ENCODE measurements around the gene ITGA11. TPM values are rescaled to one million over a fixed set of nuclear protein-coding genes. Genes with fewer than 3 reads are reported as not detected.

ITGA11 gene
- total and polyA plus RNA-seq, 2 experiments from 2014 or later: 0.03 to 0.40 TPM

DNA sequence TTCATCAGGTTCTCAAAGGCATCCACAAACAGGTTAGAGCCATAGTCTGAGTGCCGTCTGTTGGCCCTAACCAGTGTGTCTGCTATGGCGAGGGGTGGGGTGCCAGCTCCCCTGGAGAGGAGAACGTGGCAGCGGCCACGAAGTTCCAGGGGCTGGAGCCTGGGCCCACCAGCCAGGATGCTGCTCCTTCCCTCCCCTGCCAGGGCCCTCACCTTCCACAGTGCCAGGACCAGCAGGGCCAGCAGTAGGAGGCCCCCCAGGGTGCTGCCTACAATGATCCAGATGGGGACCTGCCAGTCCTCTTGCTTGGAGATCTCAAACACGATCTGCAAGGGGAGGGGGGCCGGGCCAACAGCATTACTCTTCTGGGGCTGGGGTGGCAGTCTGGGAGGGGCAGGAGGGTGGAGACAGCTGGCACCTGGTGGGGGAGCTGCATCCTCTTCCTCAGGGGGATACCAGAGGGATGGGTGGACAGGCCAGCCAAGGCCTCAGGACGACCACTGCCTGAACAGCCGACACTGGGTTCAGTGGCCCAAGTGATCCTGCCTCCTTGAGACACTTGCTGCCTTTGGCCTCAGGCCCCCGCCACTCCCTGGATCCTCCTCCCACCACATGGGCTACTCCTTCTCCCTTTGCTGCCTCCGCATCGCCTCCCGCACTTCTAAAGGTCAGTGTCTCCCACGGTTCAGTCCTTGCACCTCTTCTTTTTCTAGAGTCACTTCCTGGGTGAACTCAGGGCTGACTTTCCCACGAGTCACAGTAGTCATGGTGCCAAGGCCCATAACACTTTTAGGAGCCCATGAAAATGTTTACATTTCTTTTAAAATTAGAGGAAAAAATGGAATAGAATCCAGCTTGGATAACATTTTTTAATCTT is 128.2 kb downstream of the ITGA11 start:
- H2AFZ ChIP-seq: no peak overlapping the region

More for the DNA sequence above, 128.2 kb downstream of the ITGA11 start:
- Histone ChIP-seq H3K27ac (ENCODE audit: low read depth) (no peak overlapping the region), H3K36me3 (ENCODE audit: insufficient read depth) (no peaks in the 10 kb centered on the region), H4K20me1 (replicated peaks; ENCODE audit: insufficient read depth) (no peaks in the 10 kb centered on the region), H3F3A (replicated peaks; ENCODE audit: low read depth) (peaks cover 18% of the 10 kb centered on the region), H3K79me2 (replicated peaks; ENCODE audit: insufficient read depth) (no peaks in the 10 kb centered on the region), H3K4me2 (0 out of 2 replicates have a peak overlapping the region, but pooled peaks have one; percentile 48), H3K27me3 (ENCODE audit: insufficient read depth) (no peaks in the 10 kb centered on the region), H3K9me2 (ENCODE audit: insufficient read depth) (no peaks in the 10 kb centered on the region), H3K4me3 (no peak overlapping the region), H3K4me1 (ENCODE audit: insufficient read depth) (peaks cover 33% of the 10 kb centered on the region)
- TF ChIP-seq POLR2AphosphoS5 (IDR thresholded peaks at IDR 0.05; ENCODE audit: low read depth) (no peak), NANOG (IDR thresholded peaks at IDR 0.05; ENCODE audit: borderline replicate concordance) (no peak), ZNF114 (CRISPR knock-in tag; IDR thresholded peaks at IDR 0.05) (no peak), JUNB (IDR thresholded peaks at IDR 0.05; ENCODE audit: unreplicated experiment) (no peak), CREB1 (CRISPR knock-in tag; IDR thresholded peaks at IDR 0.05; ENCODE audit: low read depth) (no peak), STAT1 (IDR thresholded peaks at IDR 0.05; ENCODE audit: unreplicated experiment) (no peak), EZH2 (IDR thresholded peaks at IDR 0.05; ENCODE audit: low read depth, unreplicated experiment) (no peak), ZNF331 (CRISPR knock-in tag; IDR thresholded peaks at IDR 0.05; ENCODE audit: low read depth) (no peak), CTCF (conservative IDR thresholded peaks at IDR 0.05; ENCODE audit: low read depth in 2 of 2) (no peak), ZNF462 (CRISPR knock-in tag; IDR thresholded peaks at IDR 0.05) (no peak), EZH2phosphoT487 (IDR thresholded peaks at IDR 0.05; ENCODE audit: unreplicated experiment) (no peak)
- TF ChIP-seq, protein P1, sequence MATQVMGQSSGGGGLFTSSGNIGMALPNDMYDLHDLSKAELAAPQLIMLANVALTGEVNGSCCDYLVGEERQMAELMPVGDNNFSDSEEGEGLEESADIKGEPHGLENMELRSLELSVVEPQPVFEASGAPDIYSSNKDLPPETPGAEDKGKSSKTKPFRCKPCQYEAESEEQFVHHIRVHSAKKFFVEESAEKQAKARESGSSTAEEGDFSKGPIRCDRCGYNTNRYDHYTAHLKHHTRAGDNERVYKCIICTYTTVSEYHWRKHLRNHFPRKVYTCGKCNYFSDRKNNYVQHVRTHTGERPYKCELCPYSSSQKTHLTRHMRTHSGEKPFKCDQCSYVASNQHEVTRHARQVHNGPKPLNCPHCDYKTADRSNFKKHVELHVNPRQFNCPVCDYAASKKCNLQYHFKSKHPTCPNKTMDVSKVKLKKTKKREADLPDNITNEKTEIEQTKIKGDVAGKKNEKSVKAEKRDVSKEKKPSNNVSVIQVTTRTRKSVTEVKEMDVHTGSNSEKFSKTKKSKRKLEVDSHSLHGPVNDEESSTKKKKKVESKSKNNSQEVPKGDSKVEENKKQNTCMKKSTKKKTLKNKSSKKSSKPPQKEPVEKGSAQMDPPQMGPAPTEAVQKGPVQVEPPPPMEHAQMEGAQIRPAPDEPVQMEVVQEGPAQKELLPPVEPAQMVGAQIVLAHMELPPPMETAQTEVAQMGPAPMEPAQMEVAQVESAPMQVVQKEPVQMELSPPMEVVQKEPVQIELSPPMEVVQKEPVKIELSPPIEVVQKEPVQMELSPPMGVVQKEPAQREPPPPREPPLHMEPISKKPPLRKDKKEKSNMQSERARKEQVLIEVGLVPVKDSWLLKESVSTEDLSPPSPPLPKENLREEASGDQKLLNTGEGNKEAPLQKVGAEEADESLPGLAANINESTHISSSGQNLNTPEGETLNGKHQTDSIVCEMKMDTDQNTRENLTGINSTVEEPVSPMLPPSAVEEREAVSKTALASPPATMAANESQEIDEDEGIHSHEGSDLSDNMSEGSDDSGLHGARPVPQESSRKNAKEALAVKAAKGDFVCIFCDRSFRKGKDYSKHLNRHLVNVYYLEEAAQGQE (IDR thresholded peaks at IDR 0.05; ENCODE audit: unreplicated experiment): no peak
- TF ChIP-seq, protein P2, sequence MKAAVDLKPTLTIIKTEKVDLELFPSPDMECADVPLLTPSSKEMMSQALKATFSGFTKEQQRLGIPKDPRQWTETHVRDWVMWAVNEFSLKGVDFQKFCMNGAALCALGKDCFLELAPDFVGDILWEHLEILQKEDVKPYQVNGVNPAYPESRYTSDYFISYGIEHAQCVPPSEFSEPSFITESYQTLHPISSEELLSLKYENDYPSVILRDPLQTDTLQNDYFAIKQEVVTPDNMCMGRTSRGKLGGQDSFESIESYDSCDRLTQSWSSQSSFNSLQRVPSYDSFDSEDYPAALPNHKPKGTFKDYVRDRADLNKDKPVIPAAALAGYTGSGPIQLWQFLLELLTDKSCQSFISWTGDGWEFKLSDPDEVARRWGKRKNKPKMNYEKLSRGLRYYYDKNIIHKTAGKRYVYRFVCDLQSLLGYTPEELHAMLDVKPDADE (IDR thresholded peaks at IDR 0.05): no peak
- no peaks in the 10 kb centered on the region; the same call in 2 of the 3 replicates for H3K36me3 Mint-ChIP-seq (ENCODE audit: low read depth)
- no peak overlapping the region for H3K27ac Mint-ChIP-seq
- DNase-seq (ENCODE audit: low spot score) (no peak), ATAC-seq (no peak)
- no peaks in the 10 kb centered on the region for H3K9me3 Mint-ChIP-seq
- H3K27me3 Mint-ChIP-seq (ENCODE audit: insufficient read depth, low read depth, poor library complexity): peaks cover 9% of the 10 kb centered on the region
- peaks cover 34% of the 10 kb centered on the region for H3K4me1 Mint-ChIP-seq
- no peak overlapping the region for H3K4me3 Mint-ChIP-seq

Measured in GM23338 (cell line).